ES-I3 (cell line): Measurements from ENCODE around the gene PREP.
"Not testable (repeated sequence)": the region's sequence is repeated elsewhere in the genome, so short reads cannot be mapped to it uniquely, and the experiment has no call there.

Experiments
- H3K36me3 ChIP-seq: 2 replicates; pipeline ENCODE4 v1.6.1; 2013; ENCODE audit warnings: mild to moderate bottlenecking, low read length, control low read depth, moderate library complexity; ENCODE audit not compliant: insufficient read depth
- H3K4me1 ChIP-seq: 2 replicates; pipeline ENCODE4 v1.6.1; 2013; ENCODE audit warnings: mild to moderate bottlenecking, control low read depth, low read length; ENCODE audit not compliant: insufficient read depth
- H3K9ac ChIP-seq: 2 replicates; pipeline ENCODE4 v1.6.1; 2013; ENCODE audit warnings: low read depth, mild to moderate bottlenecking, low read length, moderate library complexity
- H3K9me3 ChIP-seq: 2 replicates; pipeline ENCODE4 v1.6.1; 2013; ENCODE audit warnings: mild to moderate bottlenecking, low read length, moderate library complexity; ENCODE audit not compliant: control insufficient read depth, insufficient read depth

Gene PREP

DNA sequence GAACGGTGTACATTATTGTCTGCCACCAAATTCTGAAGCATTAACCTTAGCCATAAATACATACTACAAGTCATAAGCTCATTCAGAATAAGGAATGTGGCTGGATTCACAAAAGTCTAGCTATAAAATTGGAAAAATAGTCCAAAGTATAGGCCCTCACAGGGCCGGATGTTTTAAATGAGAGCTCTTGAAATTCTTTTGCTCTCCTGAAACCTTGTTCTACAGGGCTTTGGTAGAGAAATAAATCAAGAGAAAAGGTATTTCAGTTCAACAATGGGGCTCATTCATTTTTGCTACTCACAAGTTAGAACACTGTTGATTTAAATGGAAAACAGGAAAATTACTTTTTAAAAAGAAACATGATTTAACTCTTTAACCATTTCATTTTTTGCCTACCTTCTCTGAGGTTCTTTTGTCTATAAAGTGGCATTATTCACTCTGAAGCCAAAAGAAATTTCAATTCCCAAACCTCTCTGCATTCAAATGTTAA, 58.0 kb downstream of the PREP start:
- Histone ChIP-seq H3K4me1 (0 out of 2 replicates have a peak, but pooled peaks cover 5% of the 10 kb centered on the region), H3K9me3 (no peaks in the 10 kb centered on the region), H3K9ac (no peak overlapping the region), H3K36me3 (no peaks in the 10 kb centered on the region; the same call in 1 of the 2 replicates)

DNA sequence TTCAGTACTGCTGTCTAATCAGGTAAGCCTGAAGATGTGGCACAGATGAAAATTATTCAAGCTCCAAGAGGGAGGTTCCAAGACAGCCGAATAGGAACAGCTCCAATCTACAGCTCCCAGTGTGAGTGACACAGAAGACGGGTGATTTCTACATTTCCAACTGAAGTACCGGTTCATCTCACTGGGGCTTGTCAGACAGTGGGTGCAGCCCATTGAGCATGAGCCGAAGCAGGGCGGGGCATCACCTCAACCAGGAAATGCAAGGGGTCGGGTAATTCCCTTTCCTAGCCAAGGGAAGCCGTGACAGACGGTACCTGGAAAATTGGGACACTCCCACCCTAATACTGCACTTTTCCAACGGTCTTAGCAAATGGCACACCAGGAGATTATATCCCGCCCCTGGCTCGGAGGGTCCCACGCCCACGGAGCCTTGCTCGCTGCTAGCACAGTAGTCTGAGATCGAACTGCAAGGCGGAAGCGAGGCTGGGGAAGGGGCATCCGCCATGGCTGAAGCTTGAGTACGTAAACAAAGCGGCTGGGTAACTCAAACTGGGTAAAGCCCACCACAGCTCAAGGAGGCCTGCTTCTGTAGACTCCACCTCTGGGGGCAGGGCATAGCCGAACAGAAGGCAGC, 64.4 kb downstream of the PREP start:
- H3K9ac ChIP-seq, H3K36me3 ChIP-seq, H3K9me3 ChIP-seq, H3K4me1 ChIP-seq: not testable (repeated sequence)

DNA sequence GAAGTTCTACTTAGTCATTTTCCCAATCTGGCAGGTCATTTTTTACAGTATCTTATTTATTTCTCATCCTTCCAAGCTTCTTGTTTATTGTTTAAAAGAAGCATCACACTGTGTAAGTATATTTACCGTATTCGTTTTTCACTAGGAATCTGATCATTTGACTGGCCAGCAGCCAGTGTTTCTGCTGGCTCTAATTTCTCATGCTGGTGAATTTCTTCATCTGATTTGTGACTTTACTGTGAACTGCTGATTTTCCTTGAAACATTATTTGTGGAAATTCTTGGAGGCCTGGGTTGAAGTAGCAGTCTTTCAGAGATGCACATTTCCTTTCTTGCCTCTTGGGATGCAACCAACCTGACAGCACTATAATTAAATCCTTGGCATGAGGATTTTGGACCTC, 65.9 kb downstream of the PREP start:
- Histone ChIP-seq H3K9ac (no peak overlapping the region), H3K9me3 (no peaks in the 10 kb centered on the region), H3K36me3 (0 out of 2 replicates have a peak, but pooled peaks cover 6% of the 10 kb centered on the region)

DNA sequence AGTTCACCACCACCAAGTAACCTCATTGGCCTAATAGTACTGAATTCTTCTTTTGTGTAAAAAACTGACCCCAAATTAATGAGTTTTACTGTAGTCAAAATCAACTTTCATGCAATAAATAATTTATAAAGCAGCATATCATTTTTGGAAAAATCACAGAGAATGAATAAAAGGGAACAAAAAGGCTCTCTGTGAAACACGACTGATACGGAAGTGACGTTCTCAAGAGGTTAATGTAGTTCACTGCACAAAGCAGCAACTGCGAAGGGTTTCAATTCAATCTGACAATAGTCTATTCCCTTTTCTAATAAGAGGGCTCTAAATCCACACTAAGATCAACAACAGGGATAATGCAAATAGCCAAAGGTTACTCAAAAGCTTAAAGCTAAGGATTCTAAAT, 70.3 kb downstream of the PREP start:
- H3K9ac ChIP-seq, result no peak overlapping the region
- 0 out of 2 replicates have a peak, but pooled peaks cover 6% of the 10 kb centered on the region for H3K36me3 ChIP-seq
- no peaks in the 10 kb centered on the region for H3K9me3 ChIP-seq
- no peaks in the 10 kb centered on the region for H3K4me1 ChIP-seq

More for the DNA sequence above, 65.9 kb downstream of the PREP start:
- no peaks in the 10 kb centered on the region for H3K4me1 ChIP-seq

DNA sequence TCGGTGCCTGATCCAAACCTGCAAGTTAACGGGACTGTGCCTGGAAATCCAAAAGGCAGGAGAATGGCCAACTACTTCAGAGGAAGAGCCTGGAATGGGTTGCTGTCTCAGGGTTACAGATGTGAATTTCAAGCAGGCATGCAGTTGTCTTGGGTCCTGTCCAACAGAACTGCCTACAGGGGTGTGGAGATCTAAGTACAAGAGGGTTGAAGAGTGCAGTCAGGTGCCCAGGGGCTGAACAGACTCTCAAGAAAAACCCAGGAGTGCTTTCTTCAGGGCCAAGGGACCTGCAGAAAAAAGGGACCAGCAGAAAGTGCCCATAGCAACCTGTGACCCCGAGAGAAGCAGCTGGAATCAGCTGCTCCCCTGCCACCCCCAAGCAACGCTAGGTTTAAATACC, 71.0 kb downstream of the PREP start:
- Histone ChIP-seq H3K4me1 (no peaks in the 10 kb centered on the region), H3K36me3 (0 out of 2 replicates have a peak, but pooled peaks cover 6% of the 10 kb centered on the region), H3K9ac (no peak overlapping the region), H3K9me3 (no peaks in the 10 kb centered on the region)

DNA sequence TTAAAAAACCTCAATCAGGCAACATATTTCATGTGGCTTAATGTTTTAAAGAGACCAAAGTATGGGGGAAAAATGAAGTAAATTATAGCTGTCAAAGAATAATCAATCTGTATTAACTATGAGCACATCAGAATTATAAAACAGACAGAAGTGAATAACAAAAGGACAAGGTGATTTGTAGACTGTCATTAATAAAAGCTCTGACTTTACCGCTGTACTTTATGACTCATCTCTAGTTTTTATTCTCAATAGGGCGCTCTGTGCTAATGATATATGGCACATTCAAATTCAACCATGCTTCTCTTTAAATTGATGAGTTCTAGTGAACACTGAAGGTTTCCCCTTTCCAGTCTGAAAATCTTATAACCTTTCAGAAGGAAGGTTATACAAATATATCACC, 72.0 kb downstream of the PREP start:
- H3K36me3 ChIP-seq, result 0 out of 2 replicates have a peak, but pooled peaks cover 6% of the 10 kb centered on the region
- H3K9ac ChIP-seq, result no peak overlapping the region
- no peaks in the 10 kb centered on the region for H3K4me1 ChIP-seq
- no peaks in the 10 kb centered on the region for H3K9me3 ChIP-seq

DNA sequence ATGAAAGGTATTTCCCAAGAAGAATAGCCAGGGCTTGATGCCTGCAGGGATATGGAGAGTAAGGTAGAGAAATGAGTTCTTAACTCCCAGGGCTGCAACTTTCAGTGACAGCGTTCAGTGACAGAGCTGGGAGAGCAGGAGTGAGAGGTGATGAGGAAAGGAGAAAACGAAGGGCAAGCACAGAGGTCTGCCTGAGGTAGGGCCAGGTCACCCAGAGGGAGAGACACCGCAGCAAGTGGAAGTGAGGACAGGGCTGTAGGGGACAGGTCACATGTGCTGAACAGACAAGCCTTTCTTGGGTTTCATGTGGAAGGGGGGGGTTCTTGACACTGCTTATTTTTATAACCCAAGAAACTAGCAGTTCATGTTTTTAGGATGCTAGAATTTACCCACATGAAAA, 72.5 kb downstream of the PREP start:
- H3K4me1 ChIP-seq, result no peaks in the 10 kb centered on the region
- no peak overlapping the region for H3K9ac ChIP-seq
- no peaks in the 10 kb centered on the region for H3K9me3 ChIP-seq
- H3K36me3 ChIP-seq, result 0 out of 2 replicates have a peak, but pooled peaks cover 6% of the 10 kb centered on the region

DNA sequence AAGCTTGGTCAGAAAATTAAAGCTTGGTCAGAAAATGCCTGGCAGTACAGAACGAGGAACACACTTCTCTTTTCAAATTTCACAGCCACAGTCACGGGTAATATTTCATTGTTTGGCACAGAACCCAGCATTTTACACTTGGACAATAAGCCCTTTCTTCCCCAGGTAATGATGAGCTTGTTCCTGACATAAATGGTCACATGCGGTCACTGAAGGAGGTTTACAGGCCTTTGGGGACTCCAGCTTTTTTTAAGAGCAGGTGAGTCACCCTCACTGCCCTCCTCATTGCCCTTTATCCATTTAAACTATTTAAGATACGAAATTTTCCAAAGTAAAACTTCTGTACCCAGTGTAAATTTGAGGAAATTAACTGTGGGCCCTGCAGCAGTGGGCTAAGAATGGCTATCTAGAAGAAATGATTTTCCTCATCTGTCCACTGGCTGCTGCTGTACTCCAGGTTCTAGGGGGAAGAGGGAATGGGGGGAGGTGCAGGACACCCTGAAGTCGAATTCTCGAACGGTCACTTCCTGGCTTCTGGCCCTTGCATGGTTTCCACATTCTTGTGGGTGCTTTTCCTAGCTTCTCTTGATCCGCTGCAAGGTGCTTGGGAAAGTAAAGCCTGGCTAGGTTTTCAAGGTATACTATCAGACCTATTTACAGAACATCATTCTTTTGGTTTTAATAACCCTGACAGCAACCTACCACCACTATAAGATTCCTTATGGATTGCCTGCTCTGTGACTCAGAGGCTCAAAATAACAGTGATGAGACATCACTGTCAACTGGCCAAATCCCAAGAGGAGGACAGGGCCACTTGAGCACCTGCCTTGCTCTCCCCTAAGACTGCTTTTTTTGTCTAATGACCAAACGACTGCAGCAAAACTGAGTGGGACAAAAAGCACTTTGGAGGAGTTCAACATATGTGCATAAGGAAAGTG, 75.8 kb downstream of the PREP start:
- H3K9ac ChIP-seq, result no peak overlapping the region
- no peaks in the 10 kb centered on the region for H3K9me3 ChIP-seq
- peaks cover 5% of the 10 kb centered on the region; the same call in 1 of the 2 replicates for H3K36me3 ChIP-seq
- H3K4me1 ChIP-seq, result no peaks in the 10 kb centered on the region

DNA sequence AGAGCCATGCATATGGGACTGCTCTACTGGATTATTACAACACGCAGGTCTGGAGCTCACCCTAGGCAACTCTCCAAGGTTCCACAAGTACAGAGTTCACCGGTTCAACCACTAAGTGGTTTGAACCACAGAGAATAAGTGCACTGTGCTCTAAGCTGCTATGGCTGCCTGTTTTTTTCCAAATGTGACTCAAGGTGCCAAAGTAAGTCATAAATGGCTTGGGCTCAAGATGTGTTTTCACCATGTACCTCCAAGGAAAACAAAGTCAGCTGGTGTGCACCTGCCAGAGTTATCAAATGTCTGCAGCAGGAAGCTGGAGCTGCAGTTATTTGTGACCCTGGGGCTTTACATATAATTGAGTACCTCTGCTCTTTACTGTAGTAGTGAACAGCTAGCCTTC, 76.7 kb downstream of the PREP start:
- Histone ChIP-seq H3K4me1 (no peaks in the 10 kb centered on the region), H3K36me3 (peaks cover 5% of the 10 kb centered on the region; the same call in 1 of the 2 replicates), H3K9ac (no peak overlapping the region), H3K9me3 (no peaks in the 10 kb centered on the region)

DNA sequence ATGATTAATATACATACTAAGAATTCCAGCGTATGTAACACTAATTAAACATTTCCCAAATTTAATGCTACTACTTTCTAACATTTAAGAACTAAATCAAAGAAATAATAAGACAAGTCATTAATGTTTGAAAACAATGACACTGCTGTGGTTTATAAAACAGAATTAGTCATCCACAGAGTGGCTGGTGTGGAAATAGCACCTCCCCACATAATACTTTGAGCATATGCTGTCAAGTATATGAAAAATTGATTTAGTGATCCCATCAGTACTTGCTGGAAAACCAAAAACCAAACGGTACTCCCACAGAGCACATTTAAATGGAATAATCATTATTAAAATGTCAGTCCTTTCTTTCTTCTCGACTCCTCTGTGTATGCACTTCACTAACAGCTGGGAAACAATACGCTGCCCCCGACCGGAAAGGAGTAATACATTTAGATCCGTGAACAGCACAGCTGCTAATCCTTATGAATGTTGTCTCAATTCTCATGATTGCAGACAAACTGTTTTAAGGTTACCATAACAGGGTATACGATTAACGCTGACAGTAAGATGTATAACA, 78.4 kb downstream of the PREP start:
- H3K9me3 ChIP-seq, result no peaks in the 10 kb centered on the region
- H3K9ac ChIP-seq, result no peak overlapping the region
- no peaks in the 10 kb centered on the region for H3K4me1 ChIP-seq
- H3K36me3 ChIP-seq, result peaks cover 5% of the 10 kb centered on the region; the same call in 1 of the 2 replicates

DNA sequence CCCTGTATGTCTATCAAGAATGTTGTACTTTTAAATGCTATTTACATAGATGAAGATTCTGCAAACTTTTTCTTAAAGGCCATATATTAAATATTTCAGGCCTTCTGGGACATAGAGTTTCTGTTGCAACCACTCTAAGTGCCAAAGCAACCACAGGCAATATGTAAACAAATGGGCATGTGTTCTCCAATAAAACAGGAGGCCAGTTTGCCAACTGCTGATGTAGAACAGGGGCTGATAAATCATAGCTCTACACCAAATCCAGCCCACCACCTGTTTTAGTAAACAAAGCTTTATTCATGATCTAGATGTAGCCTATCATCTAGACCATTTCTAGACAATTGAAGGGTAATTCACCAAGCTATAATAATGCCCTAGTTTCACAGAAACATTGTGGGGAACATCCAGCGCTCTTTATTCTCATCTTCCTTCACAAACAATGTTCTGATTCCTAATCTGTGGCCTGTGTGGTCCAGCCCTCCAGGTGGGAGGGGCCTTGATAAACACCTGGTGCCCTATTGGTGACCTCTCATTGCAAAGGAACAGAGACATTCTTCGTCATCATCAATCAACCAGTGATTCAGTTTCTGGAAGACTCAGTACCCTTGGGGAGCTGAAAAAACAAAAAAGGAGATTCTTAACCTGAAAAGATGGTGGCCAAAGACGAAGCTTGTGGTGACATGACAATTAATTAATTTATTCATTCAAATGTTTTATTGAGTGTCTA, 80.2 kb downstream of the PREP start:
- no peaks in the 10 kb centered on the region for H3K9me3 ChIP-seq
- H3K36me3 ChIP-seq, result peaks cover 5% of the 10 kb centered on the region; the same call in 1 of the 2 replicates
- H3K4me1 ChIP-seq, result no peaks in the 10 kb centered on the region
- H3K9ac ChIP-seq, result no peak overlapping the region

DNA sequence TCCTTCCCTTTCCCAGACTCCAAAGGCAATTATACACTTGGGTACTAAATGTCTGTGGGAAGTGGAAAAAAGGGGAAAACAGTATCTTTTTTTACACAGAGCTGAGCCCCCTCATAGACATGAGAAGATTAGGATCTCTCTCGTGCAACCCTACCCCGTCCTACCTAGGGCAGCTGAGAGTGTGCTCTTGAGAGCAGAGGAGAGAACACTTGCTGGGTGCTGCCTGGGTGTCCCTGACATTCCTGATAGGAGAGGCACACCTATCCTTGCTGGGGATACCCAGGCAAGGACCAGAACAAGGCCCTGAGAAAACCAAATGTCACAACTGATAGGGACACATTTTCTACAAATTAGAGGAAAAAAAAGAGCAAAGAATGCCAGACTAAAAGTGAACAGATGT, 81.2 kb downstream of the PREP start:
- Histone ChIP-seq H3K9ac (no peak overlapping the region), H3K4me1 (no peaks in the 10 kb centered on the region)

DNA sequence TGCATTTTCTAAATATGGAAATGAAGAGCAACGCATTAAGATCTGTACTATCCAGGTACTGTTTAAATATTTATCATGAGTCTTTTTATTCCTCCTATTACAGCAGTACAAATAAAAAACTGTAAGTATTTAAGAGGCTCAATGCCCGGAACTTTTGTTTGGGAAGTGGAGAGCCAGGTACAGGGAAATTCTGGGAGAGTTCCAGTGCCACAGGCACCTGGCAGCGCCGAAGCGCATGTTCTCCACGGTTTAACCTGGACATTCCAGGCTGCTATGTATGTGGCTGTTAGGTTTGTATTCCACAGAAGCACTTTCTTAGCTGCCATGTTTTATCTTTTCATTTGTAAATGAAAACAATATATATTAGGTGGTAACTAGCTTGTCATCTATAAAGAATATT, 81.7 kb downstream of the PREP start:
- Histone ChIP-seq H3K9ac (no peak overlapping the region), H3K9me3 (no peaks in the 10 kb centered on the region), H3K4me1 (no peaks in the 10 kb centered on the region), H3K36me3 (peaks cover 5% of the 10 kb centered on the region; the same call in 1 of the 2 replicates)

More for the DNA sequence above, 81.2 kb downstream of the PREP start:
- Histone ChIP-seq H3K36me3 (peaks cover 5% of the 10 kb centered on the region; the same call in 1 of the 2 replicates), H3K9me3 (no peaks in the 10 kb centered on the region)

DNA sequence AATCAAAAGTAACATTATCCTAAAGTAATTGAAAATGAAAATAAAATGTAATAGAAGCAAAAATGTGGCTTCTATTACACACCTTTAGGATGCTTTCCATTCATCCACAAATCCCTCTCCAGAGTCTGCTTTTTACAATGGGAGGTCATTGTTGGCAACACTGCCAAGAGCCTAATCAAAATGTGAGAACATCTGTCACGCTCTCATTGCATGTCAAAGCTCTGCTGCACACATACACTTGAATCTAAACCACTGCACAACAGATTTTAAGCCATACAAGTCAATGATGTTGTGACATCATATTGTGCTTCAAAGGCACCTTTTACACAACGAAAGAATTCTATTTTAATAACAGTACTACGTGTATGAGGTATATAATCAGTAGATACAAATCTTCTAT, 82.1 kb downstream of the PREP start:
- no peaks in the 10 kb centered on the region for H3K9me3 ChIP-seq
- H3K9ac ChIP-seq, result no peak overlapping the region
- H3K36me3 ChIP-seq, result peaks cover 5% of the 10 kb centered on the region; the same call in 1 of the 2 replicates
- no peaks in the 10 kb centered on the region for H3K4me1 ChIP-seq
